Fibroblast of villous mesenchyme (primary cell): ENCODE measurements around the gene LASP1. TPM values are rescaled to one million over a fixed set of nuclear protein-coding genes. Genes with fewer than 3 reads are reported as not detected.

Experiments used
- DNase-seq: peaks from one replicate; pipeline ENCODE4 v3.0.0-alpha.2; 2010; ENCODE audit warnings: low read depth
- H3K4me3 ChIP-seq: 2 replicates; pipeline ENCODE4 v1.5.1; 2011; ENCODE audit warnings: low read depth, mild to moderate bottlenecking, low read length
- CTCF ChIP-seq: IDR thresholded peaks from 2 replicates; pipeline ENCODE4 v1.5.1; 2012; ENCODE audit warnings: low read depth, mild to moderate bottlenecking, low read length; ENCODE audit not compliant: insufficient read depth
- total RNA-seq: library from RNA; depleted of rRNA; stranded (reverse); fragments of >200 nt; gene quantifications from 2 replicates; pipeline ENCODE4 v1.2.3, GENCODE V29; 2012

LASP1 gene
- total RNA-seq, 1 donor: 475 TPM

- no peak for TF ChIP-seq CTCF
- peak; percentile 32 for DNase-seq
- peak overlapping the region; percentile 100 for H3K4me3 ChIP-seq
Measured at GRCh38 chr17:38875477-38876075, 5.7 kb downstream of the LASP1 start.

- DNase-seq: no peak
Measured at GRCh38 chr17:38877130-38877851, 7.4 kb downstream of the LASP1 start.

GRCh38 chr17:38879878-38880665 is 10.2 kb downstream of the LASP1 start:
- DNase-seq: peak; percentile 72
- H3K4me3 ChIP-seq: peak overlapping the region; percentile 25
- no peak for TF ChIP-seq CTCF

More at GRCh38 chr17:38877130-38877851, 7.4 kb downstream of the LASP1 start:
- H3K4me3 ChIP-seq: no peak overlapping the region
- TF ChIP-seq CTCF: no peak

- TF ChIP-seq CTCF: no peak
- H3K4me3 ChIP-seq: no peak overlapping the region
- peak; percentile 95 for DNase-seq
Measured at GRCh38 chr17:38881600-38882191, 11.8 kb downstream of the LASP1 start.

- no peak for DNase-seq
- H3K4me3 ChIP-seq: no peak overlapping the region
- no peak for TF ChIP-seq CTCF
Measured at GRCh38 chr17:38882870-38883269, 13.0 kb downstream of the LASP1 start.

- DNase-seq: no peak
- no peak overlapping the region for H3K4me3 ChIP-seq
- TF ChIP-seq CTCF: peak; percentile 26
Measured at GRCh38 chr17:38883592-38884526, 14.0 kb downstream of the LASP1 start.
